GM18498 (cell line): ENCODE data around the gene USPL1.

Experiments used
- ATAC-seq: cut with Tn5 transposase; IDR thresholded peaks from one replicate; pipeline ENCODE4 v1.9.1; 2021; ENCODE audit warnings: mild to moderate bottlenecking, moderate library complexity; ENCODE audit not compliant: unreplicated experiment

Gene USPL1

GRCh38 chr13:30654430-30654829 is 36.7 kb downstream of the USPL1 start:
- peak; percentile 54 for ATAC-seq

- ATAC-seq: no peak
Observed at GRCh38 chr13:30656178-30656577, 38.5 kb downstream of the USPL1 start.

GRCh38 chr13:30659980-30660379 is 42.3 kb downstream of the USPL1 start:
- no peak for ATAC-seq

- no peak for ATAC-seq
Observed at GRCh38 chr13:30660796-30661195, 43.1 kb downstream of the USPL1 start.

GRCh38 chr13:30664689-30665275 is 47.1 kb downstream of the USPL1 start:
- ATAC-seq: no peak

GRCh38 chr13:30665638-30666037 is 47.9 kb downstream of the USPL1 start:
- ATAC-seq: no peak

GRCh38 chr13:30666113-30666512 is 48.4 kb downstream of the USPL1 start:
- no peak for ATAC-seq

- ATAC-seq: no peak
Observed at GRCh38 chr13:30667014-30667413, 49.3 kb downstream of the USPL1 start.

- no peak for ATAC-seq
Observed at GRCh38 chr13:30668312-30668711, 50.6 kb downstream of the USPL1 start.

GRCh38 chr13:30671271-30671815 is 53.6 kb downstream of the USPL1 start:
- no peak for ATAC-seq

GRCh38 chr13:30673669-30674521 is 56.2 kb downstream of the USPL1 start:
- ATAC-seq: peak; percentile 96

GRCh38 chr13:30675717-30676116 is 58.0 kb downstream of the USPL1 start:
- ATAC-seq: no peak

- no peak for ATAC-seq
Observed at GRCh38 chr13:30676672-30677071, 59.0 kb downstream of the USPL1 start.

GRCh38 chr13:30679483-30680330 is 62.0 kb downstream of the USPL1 start:
- ATAC-seq: peak; percentile 62

- no peak for ATAC-seq
Observed at GRCh38 chr13:30681843-30682242, 64.1 kb downstream of the USPL1 start.

- no peak for ATAC-seq
Observed at GRCh38 chr13:30685320-30685859, 67.7 kb downstream of the USPL1 start.

GRCh38 chr13:30685987-30686386 is 68.3 kb downstream of the USPL1 start:
- ATAC-seq: no peak

- no peak for ATAC-seq
Observed at GRCh38 chr13:30687601-30688000, 69.9 kb downstream of the USPL1 start.

GRCh38 chr13:30689752-30690151 is 72.0 kb downstream of the USPL1 start:
- no peak for ATAC-seq

- ATAC-seq: peak; percentile 54
Observed at GRCh38 chr13:30690282-30691188, 72.8 kb downstream of the USPL1 start.
